IPS-NIHi11 (cell line): ENCODE results near the gene ANGPTL2.
A peak's percentile ranks its signal among the peaks of the same experiment; 100 is the strongest.

Experiments
- DNase-seq: peaks from one replicate; pipeline ENCODE4 v3.0.0; 2012; ENCODE audit warnings: mixed read lengths, low spot score

The ANGPTL2 gene

DNA sequence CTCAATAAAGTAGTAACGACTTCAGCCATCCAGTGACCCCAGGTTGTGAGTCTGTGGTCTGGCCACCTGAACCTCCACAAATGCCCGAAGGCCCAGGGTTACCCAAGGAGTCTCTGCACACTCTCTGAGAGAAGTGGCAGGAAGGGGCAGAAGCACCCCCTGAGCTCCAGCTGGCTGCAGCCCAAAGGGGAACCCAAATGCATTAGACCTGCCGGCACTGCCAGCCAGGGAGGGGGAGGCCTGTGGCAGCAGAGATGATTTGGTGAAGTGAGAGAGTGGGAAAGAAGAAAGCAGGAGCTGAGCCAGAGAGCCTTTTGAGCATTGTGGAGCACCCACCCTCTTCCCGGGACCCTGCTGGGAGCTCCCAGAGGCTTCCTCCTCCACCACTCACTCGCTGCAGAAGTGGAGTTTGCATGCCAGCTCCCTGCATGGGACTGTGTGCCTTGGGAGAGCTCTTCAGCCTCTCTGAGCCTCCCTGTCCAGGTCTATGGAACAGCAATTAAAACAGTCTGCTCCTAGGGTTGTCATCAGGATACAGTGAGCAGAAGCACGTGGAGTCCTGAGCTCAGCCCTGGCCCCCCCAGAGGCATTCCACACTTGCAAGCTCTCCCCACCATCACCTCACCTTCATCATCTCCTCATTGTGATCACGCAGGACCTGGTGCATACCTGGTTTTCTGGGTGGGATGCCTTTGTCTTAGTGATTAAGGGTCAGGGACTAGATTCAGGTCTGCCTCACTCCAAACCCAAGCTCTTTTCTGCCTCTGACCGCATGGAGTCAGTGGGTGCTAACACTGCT, 13.8 kb upstream of the ANGPTL2 start:
- no peak for DNase-seq

DNA sequence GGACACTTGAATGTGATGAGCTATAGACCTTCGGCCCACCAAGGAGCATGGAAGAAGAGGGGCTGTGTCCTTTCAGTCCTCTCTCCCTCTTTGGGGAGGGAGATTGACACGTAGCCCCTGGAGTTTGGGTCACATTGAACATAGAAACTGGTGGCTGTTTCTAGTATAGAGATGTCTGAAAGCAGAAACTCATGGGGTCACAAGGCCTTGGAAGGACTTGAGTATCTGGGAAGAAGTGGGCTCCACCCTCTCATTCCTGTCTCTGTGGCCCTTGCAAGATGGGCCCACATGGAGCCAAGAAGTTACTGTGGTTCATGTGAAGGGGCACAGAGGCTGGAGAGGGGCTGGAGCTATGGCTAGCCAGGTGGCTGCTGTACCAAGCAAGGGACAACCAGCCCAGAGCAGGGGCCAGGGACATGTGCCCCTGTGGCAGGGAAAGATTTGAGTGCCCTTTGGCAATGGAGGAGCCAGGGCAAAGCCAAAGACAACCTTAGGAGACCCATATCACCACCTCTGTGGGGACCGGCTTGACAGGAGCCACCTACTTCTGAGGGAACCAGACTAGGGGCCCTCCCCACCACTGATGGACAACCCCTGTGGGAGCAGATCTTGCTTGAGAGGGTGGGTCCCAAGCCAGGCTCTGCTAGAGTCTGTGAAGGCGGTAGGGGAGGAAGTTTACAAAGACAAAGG, 12.8 kb upstream of the ANGPTL2 start:
- DNase-seq, result no peak

DNA sequence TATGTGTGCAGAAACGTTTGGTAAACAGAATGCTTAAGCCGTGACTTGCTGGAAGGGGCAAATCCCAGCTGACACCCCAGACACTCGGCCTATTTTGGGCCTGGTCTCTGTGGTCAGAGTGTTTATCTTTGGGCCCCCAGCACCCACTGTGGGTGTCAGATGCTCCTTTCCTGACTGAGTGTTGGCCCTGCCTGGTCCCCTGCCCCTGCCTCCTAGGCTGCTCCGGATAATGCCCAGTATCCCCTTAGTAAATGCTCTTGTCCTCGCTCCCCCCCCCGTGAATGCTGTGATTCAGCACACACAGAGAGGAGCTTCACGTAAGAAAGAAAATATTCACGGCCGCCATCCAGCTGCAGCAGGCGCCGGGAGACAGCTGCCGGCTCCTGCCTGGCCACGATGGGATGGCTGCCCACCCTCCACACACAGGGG, 11.3 kb upstream of the ANGPTL2 start:
- DNase-seq, result peak; percentile 47

DNA sequence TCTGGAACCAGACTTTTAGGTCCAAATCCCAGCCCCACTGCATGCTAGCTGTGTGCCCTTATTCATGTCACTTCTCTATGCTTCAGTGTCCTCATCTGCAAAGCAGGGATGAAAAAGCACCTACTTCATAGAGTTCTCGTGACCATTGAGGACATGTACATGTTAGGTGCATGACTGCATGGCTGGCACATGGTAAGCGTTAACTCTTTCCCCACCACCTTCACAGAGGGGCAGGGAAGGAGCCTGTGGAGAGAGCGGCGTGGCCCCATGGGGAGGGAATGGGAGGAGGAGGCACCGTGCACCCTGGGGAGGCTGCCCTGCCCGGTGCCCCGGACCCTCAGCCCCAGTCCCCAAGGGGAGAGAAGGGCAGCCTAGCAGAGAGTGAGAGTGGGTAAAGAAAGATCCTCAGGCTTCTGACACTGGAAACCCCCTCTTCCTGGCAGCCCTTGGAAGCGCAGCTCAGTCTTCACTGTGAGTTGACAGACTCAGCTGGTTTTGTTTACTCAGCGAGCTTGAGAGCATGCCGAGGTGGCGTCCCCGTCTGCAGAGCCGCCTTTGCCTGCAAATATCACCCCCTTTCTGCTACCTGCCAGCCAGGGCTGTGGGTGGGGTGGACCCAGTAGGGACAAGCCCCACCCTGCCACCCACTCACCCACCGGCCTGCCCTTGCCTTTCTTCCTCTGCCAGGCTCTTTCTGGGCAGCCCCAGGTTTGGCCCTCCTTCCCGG, 10.6 kb upstream of the ANGPTL2 start:
- peak; percentile 70 for DNase-seq

DNA sequence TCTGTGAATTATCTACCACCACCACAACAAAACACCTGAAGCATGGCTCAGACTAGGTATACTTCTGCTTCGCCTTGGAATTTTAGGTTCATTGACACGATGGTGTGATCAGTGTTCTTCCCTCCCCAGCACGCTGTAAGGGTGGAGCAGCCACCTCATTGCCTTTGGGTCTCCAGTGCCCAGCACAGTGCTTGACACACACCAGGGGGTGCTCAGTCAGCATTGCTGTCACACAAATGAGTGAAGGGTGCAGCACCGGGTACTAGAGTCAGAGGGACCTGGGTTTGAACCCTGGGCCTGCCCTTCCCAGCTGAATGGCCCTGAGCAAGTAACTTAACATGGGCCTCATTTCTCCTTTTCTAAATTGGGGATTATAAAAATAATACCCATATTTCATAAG, 9.9 kb upstream of the ANGPTL2 start:
- DNase-seq, result no peak

DNA sequence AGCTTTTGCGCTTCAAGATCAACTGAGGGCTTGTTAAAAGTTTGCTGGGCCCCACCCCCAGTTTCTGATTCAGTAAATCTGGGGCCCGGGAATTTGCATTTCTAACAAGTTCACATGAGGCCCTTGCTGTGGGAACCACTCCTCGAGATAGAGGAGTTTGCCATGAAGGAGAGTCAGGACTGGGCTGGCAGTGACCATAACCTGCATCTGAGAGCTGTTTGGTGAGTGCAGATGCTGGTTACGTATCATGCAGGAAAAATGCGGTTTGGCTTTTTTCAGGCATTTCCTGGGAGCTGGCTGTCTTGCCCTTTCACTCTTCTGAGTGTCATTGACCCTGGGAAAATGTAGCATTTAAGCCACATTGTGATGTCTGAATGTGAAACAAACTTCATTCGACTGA, 9.4 kb upstream of the ANGPTL2 start:
- no peak for DNase-seq

DNA sequence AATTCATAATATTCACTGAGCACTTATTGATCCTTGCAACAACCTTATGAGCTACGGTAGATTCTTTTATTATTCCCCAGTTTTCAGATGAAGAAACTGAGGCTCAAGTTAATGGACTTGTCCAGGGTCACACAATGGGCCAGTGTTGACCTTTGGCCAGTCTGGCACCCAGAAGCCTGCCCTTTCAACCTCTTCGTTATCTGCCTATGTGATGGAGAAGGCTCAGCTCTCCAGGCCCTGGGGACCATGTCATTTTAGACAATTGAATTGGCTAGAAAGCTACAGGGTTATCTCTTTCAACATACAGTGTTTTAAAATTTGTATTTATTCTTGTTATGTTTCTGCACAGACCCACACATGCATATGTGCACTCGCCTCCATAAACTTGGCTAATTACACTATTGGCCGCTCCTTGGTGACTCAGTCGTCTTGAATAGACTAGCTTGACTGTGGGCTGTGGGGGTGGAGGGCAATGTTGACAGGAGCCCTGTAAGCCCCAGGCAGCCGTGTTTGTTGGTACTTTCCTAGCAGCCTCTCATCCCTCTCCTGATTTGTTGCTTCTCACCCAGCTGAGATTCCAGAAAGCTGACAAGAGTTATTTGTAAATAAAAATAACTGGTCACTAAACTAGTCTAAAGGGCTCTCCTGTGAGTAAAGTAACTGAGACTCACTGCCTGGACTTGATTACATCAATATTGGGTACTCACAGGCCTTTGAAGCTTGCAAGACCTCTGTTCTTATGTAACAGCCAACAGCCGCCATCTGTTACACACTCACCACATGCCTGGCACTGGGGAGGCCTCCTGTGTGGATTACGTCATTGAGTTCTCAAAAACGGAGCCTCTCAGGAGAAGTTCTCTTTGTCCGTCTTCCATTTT, 8.5 kb upstream of the ANGPTL2 start:
- no peak for DNase-seq

DNA sequence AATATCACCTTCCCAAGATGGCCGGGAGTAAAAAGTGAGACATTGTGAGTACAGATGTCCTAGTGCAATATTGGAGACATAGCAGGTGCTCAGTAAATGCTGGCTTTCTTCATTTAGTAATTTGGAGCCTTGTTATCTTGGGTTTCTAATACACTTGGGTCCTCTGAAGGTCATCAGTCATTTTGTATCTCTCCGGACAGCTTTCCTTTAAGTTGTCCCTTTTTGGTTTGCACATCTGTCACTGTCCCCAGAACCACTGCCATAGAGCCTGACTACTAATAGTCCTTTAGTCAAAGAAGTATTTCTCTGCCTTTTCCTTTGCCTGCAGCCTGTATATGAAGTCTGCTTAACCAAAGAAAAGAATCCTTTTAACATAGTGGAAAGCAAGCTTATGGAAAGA, 7.8 kb upstream of the ANGPTL2 start:
- no peak for DNase-seq

DNA sequence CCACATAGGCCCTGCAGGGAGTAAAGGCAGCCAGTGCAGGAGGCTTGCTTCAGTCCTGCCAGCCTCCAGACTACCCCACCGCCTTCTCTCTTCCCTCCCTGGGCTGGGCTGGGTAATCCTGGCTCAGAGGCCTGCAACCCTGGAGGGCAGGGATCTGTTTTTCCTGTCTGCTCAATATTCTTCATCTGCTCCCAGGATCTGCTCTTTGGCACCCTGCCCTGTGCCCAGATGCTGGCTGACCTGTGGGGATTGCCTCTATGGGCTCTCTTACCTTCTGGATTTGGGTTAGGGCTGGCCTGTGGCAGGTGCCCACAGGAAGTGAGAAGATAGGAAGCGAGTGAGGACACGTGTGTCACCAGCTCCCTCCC, 7.3 kb upstream of the ANGPTL2 start:
- DNase-seq, result no peak

DNA sequence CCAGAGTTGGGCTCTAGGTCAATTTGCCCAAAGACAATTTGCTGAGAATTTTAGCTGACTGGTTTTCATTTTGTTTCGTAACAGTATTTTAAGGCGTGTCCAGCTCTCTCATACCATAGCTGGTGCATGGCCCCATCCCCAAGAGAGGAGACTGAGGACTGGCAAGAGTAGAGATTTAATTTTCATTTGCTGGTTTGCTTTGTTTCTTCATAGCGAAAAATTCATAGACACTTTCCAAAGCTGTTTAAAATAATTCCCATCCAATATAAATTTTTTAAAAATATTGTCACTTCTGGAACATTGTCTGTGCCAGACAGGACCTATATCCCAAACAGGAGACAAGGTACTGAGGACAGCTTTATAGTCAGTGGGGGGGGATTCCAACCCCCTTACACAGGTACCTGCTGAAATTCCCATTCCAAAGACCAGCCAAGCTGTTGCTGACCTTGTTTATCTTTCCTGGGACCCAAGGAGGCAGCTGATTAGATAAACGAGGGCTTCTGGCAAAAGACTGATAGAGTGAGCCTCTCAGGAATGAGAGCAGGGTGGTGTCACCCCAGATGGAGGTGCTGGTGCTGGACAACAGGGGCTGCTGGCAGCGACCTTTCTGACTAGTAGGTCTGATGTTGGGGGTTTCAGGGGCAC, 6.8 kb upstream of the ANGPTL2 start:
- DNase-seq, result no peak

DNA sequence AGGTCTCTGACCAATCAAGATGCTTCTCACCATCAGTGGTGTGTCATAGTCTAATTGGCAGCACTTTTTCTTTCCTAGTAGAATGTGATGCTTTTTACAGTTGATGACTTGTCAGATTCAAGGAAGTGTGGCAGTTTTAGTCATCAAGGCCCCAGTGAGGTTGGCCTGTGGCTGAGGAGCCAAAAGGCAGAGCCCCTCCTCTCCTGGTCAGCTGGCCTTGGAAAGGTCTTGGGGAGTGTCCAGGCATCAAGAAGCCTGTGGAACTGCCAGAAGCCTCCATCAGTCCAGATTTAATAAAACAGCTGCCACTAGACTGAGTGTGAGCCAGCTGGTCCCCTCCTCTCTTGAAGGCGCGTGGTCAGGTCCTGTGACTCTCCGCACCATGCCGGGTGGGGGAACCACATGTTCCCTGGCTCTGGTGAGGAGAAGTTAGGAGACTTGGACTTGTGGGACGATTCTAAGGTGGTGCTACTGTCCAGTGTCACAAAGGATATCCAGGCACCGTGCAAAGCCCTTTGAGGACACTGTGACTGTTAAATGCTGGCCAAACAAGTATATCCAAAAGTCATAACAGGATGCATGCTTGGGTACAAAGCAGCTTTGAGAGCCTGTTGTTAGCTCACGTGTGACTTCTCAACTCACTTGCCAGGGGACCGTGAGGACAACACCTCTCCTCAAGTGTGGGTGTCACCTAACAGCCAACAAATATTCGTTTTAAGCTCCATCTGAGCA, 6.1 kb upstream of the ANGPTL2 start:
- no peak for DNase-seq

DNA sequence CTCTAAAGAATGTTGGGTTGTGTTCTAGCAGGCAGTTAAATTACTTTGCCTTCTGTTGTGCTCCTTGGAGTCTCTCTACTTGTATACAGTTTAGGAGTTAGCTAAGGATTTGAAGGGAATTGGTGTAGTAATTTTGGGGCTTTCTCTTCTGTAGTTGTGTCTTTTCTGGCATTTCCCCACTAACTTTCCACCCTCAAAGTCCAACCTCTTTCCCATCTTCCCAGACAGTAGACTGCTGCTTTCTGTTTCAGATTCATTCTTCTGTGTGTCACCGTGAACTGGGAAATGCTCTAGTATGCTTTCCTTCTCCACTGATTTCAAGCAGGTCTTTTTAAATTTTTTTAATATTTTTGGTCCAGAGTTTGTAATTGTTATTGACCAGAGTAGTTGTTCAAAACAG, 4.5 kb upstream of the ANGPTL2 start:
- no peak for DNase-seq

DNA sequence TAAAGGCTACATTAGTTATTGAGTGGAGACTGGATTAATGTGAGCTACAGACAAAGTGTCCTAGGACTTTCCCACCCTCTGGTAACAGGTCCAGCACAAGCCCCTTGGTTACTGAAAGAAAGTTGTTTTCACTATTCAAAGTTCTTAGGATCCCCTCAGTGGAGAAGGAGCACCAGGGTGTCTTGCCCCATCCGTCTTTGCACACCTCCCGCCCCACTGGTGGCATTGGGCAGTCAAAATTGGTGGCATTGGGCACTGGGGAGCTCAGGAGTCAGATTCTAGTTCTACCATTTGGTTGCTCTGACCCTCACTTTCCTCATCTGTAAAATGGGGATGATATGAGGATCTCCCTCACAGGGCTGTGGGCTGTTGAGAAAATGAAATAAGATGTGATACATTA, 2.4 kb upstream of the ANGPTL2 start:
- DNase-seq, result no peak

DNA sequence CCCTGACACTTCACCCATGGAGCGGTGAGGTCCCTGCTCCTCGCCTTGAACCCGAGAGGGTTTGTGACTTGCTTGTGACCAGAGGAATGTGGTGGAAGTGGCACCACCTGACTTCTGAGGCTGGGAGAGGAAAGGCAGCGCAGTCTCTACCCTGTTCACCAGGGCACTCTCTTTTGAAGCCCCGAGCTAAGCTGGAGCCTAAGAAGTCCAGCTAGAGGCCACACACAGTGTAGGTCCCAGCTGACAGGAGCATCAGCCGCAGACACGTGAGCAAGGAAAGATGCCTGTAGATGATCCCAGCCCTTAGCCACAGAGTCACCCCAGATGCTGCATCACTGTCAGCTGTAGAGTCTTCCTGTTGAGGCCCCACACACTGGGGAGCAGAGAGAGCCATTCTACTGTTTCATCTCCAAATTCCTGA, 1.7 kb upstream of the ANGPTL2 start:
- no peak for DNase-seq

DNA sequence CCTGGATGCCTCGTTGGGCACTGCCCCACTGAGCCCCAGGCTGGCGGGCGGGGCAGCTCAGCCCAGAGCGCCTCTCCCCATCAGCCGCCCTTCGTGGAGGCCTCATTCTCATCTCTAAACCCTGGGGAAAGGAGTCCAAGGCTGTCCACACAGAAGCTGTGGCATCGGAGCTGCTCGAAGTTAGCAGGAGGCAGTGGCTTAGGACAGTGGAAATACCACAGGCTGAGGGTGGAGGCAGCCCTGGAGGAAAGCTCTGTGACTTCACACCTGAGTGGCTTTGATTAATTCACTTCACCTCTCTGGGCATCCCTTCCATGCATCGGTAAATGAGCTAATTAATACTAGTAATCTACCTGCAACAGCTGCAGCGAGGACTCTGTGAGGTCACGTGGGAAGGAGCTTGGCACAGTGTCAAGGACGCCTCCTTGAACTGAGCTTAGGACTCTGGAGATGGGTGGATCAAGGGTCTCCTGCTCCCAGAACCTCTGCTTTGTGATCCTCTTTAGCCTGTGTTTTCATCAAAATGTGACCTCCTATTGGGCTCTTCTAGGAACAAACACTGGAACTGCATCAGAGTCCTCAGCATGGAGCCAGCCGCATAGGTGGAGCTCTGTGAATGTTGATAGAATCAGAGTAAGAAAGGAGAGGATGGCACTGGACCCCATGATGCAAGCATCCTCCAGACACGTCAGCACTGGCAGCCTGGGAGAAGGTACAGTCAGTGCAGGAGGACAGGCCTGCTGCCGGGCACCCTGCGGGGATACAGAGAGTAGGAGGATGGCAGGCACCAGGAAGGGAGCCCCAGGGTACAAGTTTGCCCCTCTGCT, 842 bp upstream of the ANGPTL2 start:
- DNase-seq, result no peak

DNA sequence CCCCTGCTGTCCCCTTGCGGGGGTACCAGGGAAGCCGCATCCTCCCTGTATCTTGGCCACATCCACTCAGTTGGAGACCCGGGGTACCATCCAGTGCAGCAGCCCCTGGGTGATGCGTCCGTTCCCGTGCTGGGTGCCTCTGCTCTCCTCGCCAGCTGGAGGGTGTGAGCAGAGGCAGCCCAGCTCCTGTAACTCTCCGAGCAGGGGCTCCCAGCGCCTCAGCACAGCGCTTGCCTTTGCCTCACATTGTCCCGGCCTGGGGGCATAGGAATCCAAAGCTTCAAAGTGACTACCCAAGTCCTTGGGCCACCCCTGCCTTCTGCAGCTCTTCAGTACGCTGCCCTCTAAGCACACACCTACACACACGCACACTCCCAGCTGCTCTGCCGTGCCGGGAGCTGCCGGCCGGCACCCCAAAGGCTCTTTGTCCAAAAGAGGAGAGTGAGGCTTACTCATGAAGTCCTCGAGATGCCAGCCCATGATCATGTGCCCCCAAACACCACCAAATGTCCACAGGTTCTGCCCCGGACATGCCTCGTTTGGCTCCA, 733 bp downstream of the ANGPTL2 start:
- no peak for DNase-seq

DNA sequence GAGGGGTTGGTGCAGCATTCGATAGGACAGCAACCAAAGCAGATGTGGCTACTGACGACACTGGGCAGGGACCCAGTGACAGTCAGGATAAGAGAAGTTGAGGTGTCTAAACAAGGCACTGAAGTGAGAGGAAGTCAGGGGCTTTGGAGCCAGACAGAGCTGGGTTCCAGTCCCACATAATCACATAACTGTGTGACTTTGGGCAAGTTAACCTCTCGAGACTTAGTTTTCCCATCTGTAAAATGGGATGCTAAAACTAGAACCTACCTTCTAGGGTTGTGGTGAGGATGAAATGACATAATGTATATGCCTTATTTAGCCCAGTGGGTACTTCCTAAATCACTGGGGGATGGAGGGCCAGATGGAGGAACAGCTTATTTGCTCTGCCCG, 3.1 kb downstream of the ANGPTL2 start:
- DNase-seq, result no peak

DNA sequence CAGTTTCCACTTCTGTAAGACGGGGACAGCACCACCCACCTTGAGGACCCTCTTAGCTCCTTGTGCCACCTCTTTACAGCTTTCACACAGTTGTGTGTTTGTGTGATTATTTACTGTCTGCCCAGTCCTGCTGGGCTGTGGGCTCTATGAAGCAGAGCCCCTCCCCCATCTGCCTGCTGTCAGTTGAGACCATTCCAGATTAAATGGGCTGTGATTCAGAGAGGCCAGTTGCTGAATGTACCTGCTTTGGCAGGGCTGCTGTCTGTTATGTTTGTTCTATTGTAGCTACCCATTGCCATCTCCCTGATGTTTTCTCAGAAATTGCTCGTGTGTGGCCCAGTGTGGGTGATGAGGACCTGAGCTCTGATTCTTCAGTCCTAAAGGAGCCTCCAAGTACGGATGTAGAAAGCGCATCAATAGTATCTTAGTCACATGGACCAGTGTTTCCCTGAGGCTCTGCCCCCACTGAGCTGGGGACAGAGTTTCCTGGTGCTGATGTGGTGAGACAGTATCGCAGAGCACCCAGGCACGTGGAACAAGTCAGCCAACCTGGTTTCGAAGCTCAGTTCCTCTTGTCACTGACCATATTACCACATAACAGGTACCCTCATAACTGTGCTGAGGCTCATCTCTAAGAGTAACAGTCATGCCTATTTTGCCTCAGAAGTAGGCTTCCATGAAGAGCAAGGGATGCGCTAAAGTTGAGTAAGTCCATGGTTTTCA, 3.7 kb downstream of the ANGPTL2 start:
- DNase-seq, result no peak

DNA sequence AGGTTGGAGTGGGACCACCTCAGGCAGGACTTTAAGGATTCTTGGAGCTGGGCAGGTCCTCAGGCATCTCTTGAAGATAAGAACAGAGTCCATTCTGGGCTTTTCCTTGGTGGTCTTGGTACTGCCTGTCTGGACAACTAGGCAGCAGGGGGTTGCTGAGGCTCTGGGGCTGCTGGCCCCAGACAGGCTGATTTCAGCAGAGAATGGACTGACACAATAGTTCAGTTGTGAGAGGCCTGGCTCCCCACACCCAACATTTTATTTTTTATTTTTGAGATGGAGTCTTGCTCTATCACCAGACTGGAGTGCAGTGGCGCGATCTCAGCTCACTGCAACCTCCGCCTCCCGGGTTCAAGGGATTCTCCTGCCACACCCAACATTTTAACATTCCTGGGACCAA, 4.6 kb downstream of the ANGPTL2 start:
- DNase-seq, result no peak
